Measurements from ENCODE around the gene ALAS2.

DNA sequence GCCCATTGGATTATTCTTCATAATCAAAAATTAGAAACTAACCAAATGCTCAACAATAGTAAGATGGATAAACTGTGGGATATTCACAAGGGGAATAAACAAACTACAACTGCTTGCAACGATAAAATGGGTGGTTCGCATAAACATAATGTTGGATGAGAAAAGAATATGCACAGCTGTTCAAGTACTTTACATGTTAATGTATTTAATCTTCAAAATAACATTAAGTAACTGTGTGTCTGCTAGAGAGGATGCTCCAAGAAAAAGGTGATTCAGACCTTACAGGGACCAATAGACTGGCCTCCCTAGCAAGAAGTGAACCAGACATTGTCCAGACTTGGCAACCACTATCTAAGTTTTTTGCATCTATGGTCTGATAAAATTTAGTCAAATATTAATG, 39.1 kb downstream of the ALAS2 start:
- TF ChIP-seq CTCF (IDR thresholded peaks at IDR 0.05; ENCODE audit: insufficient read depth, low read length) (no peak), SPI1 (IDR thresholded peaks at IDR 0.05; ENCODE audit: borderline replicate concordance, low read depth) (no peak), POLR2AphosphoS5 (IDR thresholded peaks at IDR 0.05; ENCODE audit: low read depth) (no peak), GABPA (IDR thresholded peaks at IDR 0.05; ENCODE audit: low read depth) (no peak)
- TF ChIP-seq, protein P1, sequence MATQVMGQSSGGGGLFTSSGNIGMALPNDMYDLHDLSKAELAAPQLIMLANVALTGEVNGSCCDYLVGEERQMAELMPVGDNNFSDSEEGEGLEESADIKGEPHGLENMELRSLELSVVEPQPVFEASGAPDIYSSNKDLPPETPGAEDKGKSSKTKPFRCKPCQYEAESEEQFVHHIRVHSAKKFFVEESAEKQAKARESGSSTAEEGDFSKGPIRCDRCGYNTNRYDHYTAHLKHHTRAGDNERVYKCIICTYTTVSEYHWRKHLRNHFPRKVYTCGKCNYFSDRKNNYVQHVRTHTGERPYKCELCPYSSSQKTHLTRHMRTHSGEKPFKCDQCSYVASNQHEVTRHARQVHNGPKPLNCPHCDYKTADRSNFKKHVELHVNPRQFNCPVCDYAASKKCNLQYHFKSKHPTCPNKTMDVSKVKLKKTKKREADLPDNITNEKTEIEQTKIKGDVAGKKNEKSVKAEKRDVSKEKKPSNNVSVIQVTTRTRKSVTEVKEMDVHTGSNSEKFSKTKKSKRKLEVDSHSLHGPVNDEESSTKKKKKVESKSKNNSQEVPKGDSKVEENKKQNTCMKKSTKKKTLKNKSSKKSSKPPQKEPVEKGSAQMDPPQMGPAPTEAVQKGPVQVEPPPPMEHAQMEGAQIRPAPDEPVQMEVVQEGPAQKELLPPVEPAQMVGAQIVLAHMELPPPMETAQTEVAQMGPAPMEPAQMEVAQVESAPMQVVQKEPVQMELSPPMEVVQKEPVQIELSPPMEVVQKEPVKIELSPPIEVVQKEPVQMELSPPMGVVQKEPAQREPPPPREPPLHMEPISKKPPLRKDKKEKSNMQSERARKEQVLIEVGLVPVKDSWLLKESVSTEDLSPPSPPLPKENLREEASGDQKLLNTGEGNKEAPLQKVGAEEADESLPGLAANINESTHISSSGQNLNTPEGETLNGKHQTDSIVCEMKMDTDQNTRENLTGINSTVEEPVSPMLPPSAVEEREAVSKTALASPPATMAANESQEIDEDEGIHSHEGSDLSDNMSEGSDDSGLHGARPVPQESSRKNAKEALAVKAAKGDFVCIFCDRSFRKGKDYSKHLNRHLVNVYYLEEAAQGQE (IDR thresholded peaks at IDR 0.05; ENCODE audit: insufficient replicate concordance, low read depth): no peak
